GM18505 (cell line): ENCODE data around the gene LRP4.

Source experiments
- ATAC-seq: cut with Tn5 transposase; IDR thresholded peaks from one replicate; pipeline ENCODE4 v1.9.1; 2021; ENCODE audit not compliant: unreplicated experiment
- POLR2A ChIP-seq: IDR thresholded peaks from 4 replicates; pipeline ENCODE4 v1.6.1; 2011; ENCODE audit warnings: borderline replicate concordance; ENCODE audit not compliant: insufficient read depth, insufficient read length; ENCODE audit errors: extremely low read depth

The LRP4 gene

GRCh38 chr11:46914363-46914762 is 4.0 kb downstream of the LRP4 start:
- TF ChIP-seq POLR2A = no peak
- no peak for ATAC-seq

GRCh38 chr11:46913484-46913883 is 4.9 kb downstream of the LRP4 start:
- ATAC-seq = no peak

GRCh38 chr11:46912526-46913150 is 5.7 kb downstream of the LRP4 start:
- no peak for ATAC-seq
- TF ChIP-seq POLR2A = no peak

More at GRCh38 chr11:46913484-46913883, 4.9 kb downstream of the LRP4 start:
- TF ChIP-seq POLR2A = no peak

GRCh38 chr11:46907606-46908005 is 10.7 kb downstream of the LRP4 start:
- no peak for ATAC-seq
- TF ChIP-seq POLR2A = no peak

- TF ChIP-seq POLR2A = no peak
- no peak for ATAC-seq
Observed at GRCh38 chr11:46906609-46907041, 11.7 kb downstream of the LRP4 start.

GRCh38 chr11:46905806-46906205 is 12.5 kb downstream of the LRP4 start:
- no peak for TF ChIP-seq POLR2A

GRCh38 chr11:46903846-46904245 is 14.5 kb downstream of the LRP4 start:
- no peak for TF ChIP-seq POLR2A
- ATAC-seq = no peak

More at GRCh38 chr11:46905806-46906205, 12.5 kb downstream of the LRP4 start:
- no peak for ATAC-seq

- TF ChIP-seq POLR2A = no peak
- ATAC-seq = no peak
Observed at GRCh38 chr11:46902694-46903093, 15.7 kb downstream of the LRP4 start.

- no peak for ATAC-seq
- no peak for TF ChIP-seq POLR2A
Observed at GRCh38 chr11:46901156-46901555, 17.2 kb downstream of the LRP4 start.

- ATAC-seq = no peak
Observed at GRCh38 chr11:46900091-46900746, 18.1 kb downstream of the LRP4 start.

GRCh38 chr11:46899501-46900025 is 18.8 kb downstream of the LRP4 start:
- TF ChIP-seq POLR2A = no peak
- no peak for ATAC-seq

More at GRCh38 chr11:46900091-46900746, 18.1 kb downstream of the LRP4 start:
- no peak for TF ChIP-seq POLR2A

GRCh38 chr11:46898396-46899095 is 19.8 kb downstream of the LRP4 start:
- no peak for ATAC-seq
- TF ChIP-seq POLR2A = no peak

- TF ChIP-seq POLR2A = no peak
- ATAC-seq = no peak
Observed at GRCh38 chr11:46896719-46897406, 21.5 kb downstream of the LRP4 start.

- TF ChIP-seq POLR2A = no peak
- ATAC-seq = no peak
Observed at GRCh38 chr11:46895821-46896220, 22.5 kb downstream of the LRP4 start.

GRCh38 chr11:46894961-46895360 is 23.4 kb downstream of the LRP4 start:
- no peak for TF ChIP-seq POLR2A
- no peak for ATAC-seq
